K562 (cell line): ENCODE data around the gene NUP155. TPM values are rescaled to one million over a fixed set of nuclear protein-coding genes. Genes with fewer than 3 reads are reported as not detected.

ENCODE experiments used
- CTCF ChIP-seq, 3 experiments: IDR thresholded peaks in 2 of 3; conservative IDR thresholded peaks in 1 of 3; 2 replicates each; pipeline ENCODE4 v1.5.1; 2011 to 2012; ENCODE audit warnings: low read length in 3 of 3, mild to moderate bottlenecking in 3 of 3, control low read depth in 2 of 3, improper control_type of control experiment in 1 of 3, inconsistent platforms in 1 of 3, low read depth in 1 of 3, mixed read lengths in 1 of 3, moderate library complexity in 1 of 3; ENCODE audit not compliant: insufficient read depth in 2 of 3
- KAT8 ChIP-seq: fragments of 450-650 bp; IDR thresholded peaks from 2 replicates; pipeline ENCODE4 v1.6.1; 2016; ENCODE audit warnings: low read depth, mild to moderate bottlenecking
- KLF1 ChIP-seq: fragments of 450-650 bp; IDR thresholded peaks from 2 replicates; pipeline ENCODE4 v1.6.1; 2016; ENCODE audit warnings: missing genetic modification characterization, missing compliant biosample characterization
- PREB ChIP-seq: sonication (generic); formaldehyde crosslinking; IDR thresholded peaks from 2 replicates; pipeline ENCODE4 v1.8.1; 2023; ENCODE audit warnings: mild to moderate bottlenecking, missing genetic modification reagents
- TAF7 ChIP-seq: fragments of 450-650 bp; IDR thresholded peaks from 2 replicates; pipeline ENCODE4 v1.6.1; 2016; ENCODE audit warnings: missing genetic modification characterization, missing compliant biosample characterization
- TARDBP ChIP-seq: fragments of 450-650 bp; IDR thresholded peaks from 2 replicates; pipeline ENCODE4 v1.6.1; 2016
- ZBTB1 ChIP-seq: sonication (generic); formaldehyde crosslinking; IDR thresholded peaks from 2 replicates; pipeline ENCODE4 v1.8.1; 2023; ENCODE audit warnings: missing genetic modification reagents, low read depth, mild to moderate bottlenecking, borderline replicate concordance
- ZKSCAN8 ChIP-seq: fragments of 200-800 bp; sonication (Bioruptor generic); IDR thresholded peaks from 2 replicates; pipeline ENCODE4 v1.6.1; 2016; ENCODE audit warnings: missing genetic modification characterization, missing compliant biosample characterization
- ZNF232 ChIP-seq: sonication (generic); formaldehyde crosslinking; IDR thresholded peaks from 2 replicates; pipeline ENCODE4 v1.8.0; 2022; ENCODE audit warnings: mild to moderate bottlenecking, missing genetic modification reagents
- ZNF551 ChIP-seq: fragments of 250-450 bp; sonication (Bioruptor Pico); IDR thresholded peaks from 2 replicates; pipeline ENCODE4 v1.5.0; 2021; ENCODE audit warnings: mild to moderate bottlenecking, moderate library complexity
- ZNF57 ChIP-seq: fragments of 450-650 bp; formaldehyde crosslinking; IDR thresholded peaks from 2 replicates; pipeline ENCODE4 v1.4.0; 2020; ENCODE audit warnings: mild to moderate bottlenecking, moderate library complexity
- ZNF639 ChIP-seq, 2 experiments: fragments of 200-800 bp in 1 of 2; sonication (Bioruptor generic) in 1 of 2; sonication (generic) in 1 of 2; formaldehyde crosslinking in 1 of 2; IDR thresholded peaks in 1 of 2; conservative IDR thresholded peaks in 1 of 2; 2 replicates each; pipeline versions ENCODE4 v1.5.0 to v1.6.1; 2016 to 2020; ENCODE audit warnings: missing compliant biosample characterization in 1 of 2, missing genetic modification characterization in 1 of 2, missing genetic modification reagents in 1 of 2
- polyA plus RNA-seq, 8 experiments: library from polyadenylated mRNA; depleted of rRNA in 4 of 8; stranded (reverse) in 5 of 8; unstranded in 3 of 8; fragments of >200 nt; fragmentation: Nextera tagmentation in 2 of 8; fragmentation: Illumina TruSeq in 1 of 8; extraction: Ambion mirVana in 2 of 8; extraction: Trizol in 1 of 8; gene quantifications; 2 replicates each; pipeline versions ENCODE4 v1.2.1 to v1.2.3, GENCODE V29; 2011 to 2014; ENCODE audit warnings: inconsistent platforms in 1 of 8, missing spikeins in 1 of 8
- total RNA-seq, 7 experiments: library from RNA; depleted of rRNA in 6 of 7; stranded (reverse); fragments of >200 nt in 6 of 7; fragmentation: Illumina TruSeq in 2 of 7; extraction: Trizol in 2 of 7; gene quantifications; 2 replicates each; pipeline versions ENCODE4 v1.2.1 to v1.2.3, GENCODE V29; 2011 to 2021; ENCODE audit warnings: low replicate concordance in 1 of 7
- TF ChIP-seq, protein P1 (sequence below), 2 experiments: fragments of 450-650 bp; conservative IDR thresholded peaks; 2 replicates each; pipeline ENCODE4 v1.6.1; 2017; ENCODE audit warnings: mild to moderate bottlenecking in 2 of 2, moderate library complexity in 2 of 2

The NUP155 gene
- total and polyA plus RNA-seq, 9 of the 15 experiments (the other 6 are each of a cell fraction or from before 2014, with no cell fraction given): 39.3 to 130 (median 77.0) TPM

DNA sequence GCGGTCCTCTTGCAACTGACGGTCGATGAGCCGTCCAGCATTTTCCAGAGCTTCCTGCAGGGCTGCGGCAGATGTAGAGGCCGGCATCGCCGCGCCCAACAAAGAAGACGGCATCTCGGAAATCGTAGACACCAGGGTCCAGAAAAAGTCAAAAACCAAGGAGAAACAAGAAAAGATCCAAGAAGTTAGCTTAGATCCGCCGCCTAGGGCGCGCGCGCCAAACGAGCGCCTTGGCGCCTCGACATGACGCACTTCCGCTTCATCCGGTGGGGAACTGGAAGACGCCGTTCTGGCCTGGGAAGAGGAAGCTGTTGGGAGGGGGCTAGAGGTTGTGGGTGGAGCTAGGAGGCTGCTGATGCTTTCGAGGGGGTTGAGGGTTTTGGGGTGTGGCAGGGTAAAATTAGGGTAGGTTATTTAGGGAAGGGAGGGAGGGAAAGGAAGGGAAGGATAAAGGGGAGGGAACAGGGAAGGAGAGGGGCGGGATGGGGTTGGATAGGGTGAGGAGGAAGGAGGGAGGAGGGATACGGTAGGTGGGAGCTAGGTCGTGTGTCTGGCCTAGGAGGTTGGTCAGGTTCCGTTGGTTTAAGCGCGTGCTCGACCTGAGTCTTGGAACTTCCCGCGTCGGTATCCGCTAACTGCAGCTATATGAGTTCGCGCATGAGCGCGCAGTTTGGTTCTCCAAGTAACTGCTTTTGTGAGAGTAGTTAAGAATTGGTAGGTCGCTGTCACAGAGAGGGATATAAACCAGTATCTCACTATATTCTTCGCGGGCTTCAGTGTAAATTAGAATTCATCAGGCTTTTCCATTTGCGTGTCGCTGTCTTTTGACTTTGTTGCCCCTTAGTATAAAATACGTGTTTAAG is at the start of gene NUP155 (continued):
- TF ChIP-seq TARDBP (peak; percentile 53; the same call in 1 of the 2 replicates), ZNF639 (CRISPR knock-in tag; conservative IDR thresholded peaks at IDR 0.05 in 1 of 2, IDR thresholded peaks at IDR 0.05 in 1 of 2) (peak in 1 of 2 experiments; percentile 50; a peak in 1 of 4 replicates), TAF7 (tag) (peak; percentile 99), CTCF (IDR thresholded peaks at IDR 0.05 in 2 of 3, conservative IDR thresholded peaks at IDR 0.05 in 1 of 3; ENCODE audit: insufficient read depth in 2 of 3, low read depth in 1 of 3, low read length in 3 of 3) (0 out of 6 replicates have a peak, but pooled peaks of 1 of the 3 experiments have one; percentile 2), KAT8 (0 out of 2 replicates have a peak, but pooled peaks have one; percentile 62), ZNF551 (CRISPR knock-in tag) (no peak), ZKSCAN8 (CRISPR knock-in tag) (no peak), PREB (CRISPR knock-in tag) (no peak), ZNF232 (peak; percentile 70; the same call in 1 of the 2 replicates), ZNF57 (CRISPR knock-in tag) (no peak), KLF1 (tag) (peak; percentile 73; the same call in 1 of the 2 replicates), ZBTB1 (CRISPR knock-in tag) (no peak; the same call in 1 of the 2 replicates)
- TF ChIP-seq, protein P1, sequence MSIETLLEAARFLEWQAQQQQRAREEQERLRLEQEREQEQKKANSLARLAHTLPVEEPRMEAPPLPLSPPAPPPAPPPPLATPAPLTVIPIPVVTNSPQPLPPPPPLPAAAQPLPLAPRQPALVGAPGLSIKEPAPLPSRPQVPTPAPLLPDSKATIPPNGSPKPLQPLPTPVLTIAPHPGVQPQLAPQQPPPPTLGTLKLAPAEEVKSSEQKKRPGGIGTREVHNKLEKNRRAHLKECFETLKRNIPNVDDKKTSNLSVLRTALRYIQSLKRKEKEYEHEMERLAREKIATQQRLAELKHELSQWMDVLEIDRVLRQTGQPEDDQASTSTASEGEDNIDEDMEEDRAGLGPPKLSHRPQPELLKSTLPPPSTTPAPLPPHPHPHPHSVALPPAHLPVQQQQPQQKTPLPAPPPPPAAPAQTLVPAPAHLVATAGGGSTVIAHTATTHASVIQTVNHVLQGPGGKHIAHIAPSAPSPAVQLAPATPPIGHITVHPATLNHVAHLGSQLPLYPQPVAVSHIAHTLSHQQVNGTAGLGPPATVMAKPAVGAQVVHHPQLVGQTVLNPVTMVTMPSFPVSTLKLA (conservative IDR thresholded peaks at IDR 0.05): peak; percentile 86 to 96
